DND-41 (cell line): ENCODE results near the gene NANOG.
"Not testable (repeated sequence)": the region's sequence is repeated elsewhere in the genome, so short reads cannot be mapped to it uniquely, and the experiment has no call there.

Experiments
- CTCF ChIP-seq: IDR thresholded peaks from 2 replicates; pipeline ENCODE4 v1.5.1; 2012; ENCODE audit warnings: borderline replicate concordance, low read length, moderate library complexity, mild to moderate bottlenecking; ENCODE audit not compliant: poor library complexity, severe bottlenecking; ENCODE audit errors: extremely low read depth
- EZH2 ChIP-seq: IDR thresholded peaks from 3 replicates; pipeline ENCODE4 v1.6.1; 2012; ENCODE audit warnings: borderline replicate concordance, low read depth, mild to moderate bottlenecking, moderate library complexity, low read length, inconsistent platforms; ENCODE audit not compliant: severe bottlenecking

GRCh38 chr12:7843583-7843982 lies 54.4 kb downstream of the NANOG start:
- TF ChIP-seq CTCF, EZH2: not testable (repeated sequence)
